ENCODE data around the gene DSTN. TPM values are rescaled to one million over a fixed set of nuclear protein-coding genes. Genes with fewer than 3 reads are reported as not detected.

DSTN gene
- total and polyA plus RNA-seq, 2 of the 4 experiments (the other 2 are of a cell fraction): 221 to 269 TPM

- H3K36me3 ChIP-seq (ENCODE audit: control insufficient read depth, insufficient read depth, low read length): peaks cover 95% of the 10 kb centered on the region
- H2BK15ac ChIP-seq (ENCODE audit: low read depth, low read length): no peak overlapping the region
- WGBS, 2 experiments (ENCODE audit: extremely low coverage in 2 of 2, insufficient read length in 1 of 2): 97% methylated on average over 4 of the region's 13 CpGs; no CpG with 5 or more reads in 1 of the 2 experiments
- H3K79me1 ChIP-seq (ENCODE audit: low read depth in 1 of 2, low read length in 2 of 2): peaks cover 49 to 97% of the 10 kb centered on the region in 2 experiments
- no peak overlapping the region for H4K8ac ChIP-seq (ENCODE audit: low read depth in 2 of 2, low read length in 2 of 2)
- no peak overlapping the region for H3K4me3 ChIP-seq (ENCODE audit: insufficient read depth, low read depth, low read length)
- no peak overlapping the region for H2BK20ac ChIP-seq (ENCODE audit: low read depth, low read length)
- no peak overlapping the region for H2AK5ac ChIP-seq (ENCODE audit: low read depth, low read length)
- H3K4ac ChIP-seq (ENCODE audit: low read depth, low read length): no peak overlapping the region
- BruUV-seq (replicated peaks): no TSS peak
- no peaks in the 10 kb centered on the region; the same call in 1 of the 2 replicates for H3K4me1 ChIP-seq (ENCODE audit: control insufficient read depth, insufficient read depth, low read length)
- H2BK5ac ChIP-seq (ENCODE audit: low read depth, low read length, poor library complexity, severe bottlenecking): no peak overlapping the region
- no peak overlapping the region for H2AK9ac ChIP-seq (replicated peaks; ENCODE audit: low read depth, low read length, poor library complexity)
- no peak overlapping the region for H3K23ac ChIP-seq (ENCODE audit: low read depth, low read length)
- no peak overlapping the region for H4K5ac ChIP-seq (ENCODE audit: low read depth, low read length)
- H4K20me1 ChIP-seq (ENCODE audit: insufficient read depth, low read length): peaks cover 98% of the 10 kb centered on the region
- ChIA-PET POLR2A (ENCODE audit: unreplicated experiment) (no interaction called here), CTCF (no interaction called here)
- in situ Hi-C loops (cut with MboI; ENCODE audit: low sequenced_read_pairs): loop anchor here (25.0 kb wide), 1 partner anchor 503 kb away; the partner anchor contains the start of genes KAT14 and PET117
- no peak overlapping the region for H3K56ac ChIP-seq (ENCODE audit: extremely low read depth, insufficient read depth, low read length)
- H3K27me3 ChIP-seq (ENCODE audit: control insufficient read depth, insufficient read depth, low read length): no peaks in the 10 kb centered on the region
- no peak overlapping the region for H2BK120ac ChIP-seq (ENCODE audit: low read depth, low read length)
- no peak overlapping the region for H4K91ac ChIP-seq (ENCODE audit: insufficient read depth, low read depth, low read length)
- intact Hi-C loops (cut with micrococcal nuclease): no loop called here
- no peak for ATAC-seq (ENCODE audit: low read depth)
- no peak for DNase-seq
- dilution Hi-C loops (cut with HindIII; ENCODE audit: low sequenced_read_pairs, unreplicated experiment): no loop called here
- no peak overlapping the region; the same call in 1 of the 2 replicates for H3K27ac ChIP-seq (ENCODE audit: insufficient read depth, low read length)
- H2AFZ ChIP-seq (replicated peaks; ENCODE audit: low read length, poor library complexity): no peak overlapping the region
- no peaks in the 10 kb centered on the region for H3K9me3 ChIP-seq (ENCODE audit: control insufficient read depth, insufficient read depth, low read length)
- H3K9ac ChIP-seq (ENCODE audit: low read depth, low read length): no peak overlapping the region
- no peak overlapping the region for H3K4me2 ChIP-seq (ENCODE audit: low read depth, low read length)
- no peak overlapping the region for H3K18ac ChIP-seq (ENCODE audit: low read depth, low read length)
- no peak overlapping the region for H3K14ac ChIP-seq (replicated peaks; ENCODE audit: low read depth, low read length)
- TF ChIP-seq BHLHE40 (IDR thresholded peaks at IDR 0.05; ENCODE audit: low read depth, low read length) (no peak), POLR2A (IDR thresholded peaks at IDR 0.05; ENCODE audit: low read depth, low read length) (no peak), RCOR1 (IDR thresholded peaks at IDR 0.05; ENCODE audit: insufficient replicate concordance, low read length) (no peak), RFX5 (IDR thresholded peaks at IDR 0.05; ENCODE audit: low read depth, low read length) (no peak), CHD1 (IDR thresholded peaks at IDR 0.05; ENCODE audit: low read depth, low read length) (no peak), USF2 (IDR thresholded peaks at IDR 0.05; ENCODE audit: low read depth, low read length) (no peak), SMC3 (IDR thresholded peaks at IDR 0.05; ENCODE audit: low read depth, low read length) (no peak), MAFK (IDR thresholded peaks at IDR 0.05; ENCODE audit: low read depth, low read length) (no peak), CEBPB (IDR thresholded peaks at IDR 0.05; ENCODE audit: low read depth, low read length) (no peak), RAD21 (IDR thresholded peaks at IDR 0.05; ENCODE audit: low read length) (no peak), CTCF (conservative IDR thresholded peaks at IDR 0.05; ENCODE audit: low read depth, low read length) (no peak), MAZ (IDR thresholded peaks at IDR 0.05; ENCODE audit: borderline replicate concordance, low read depth, low read length) (no peak)
- no peaks in the 10 kb centered on the region for H3K9me1 ChIP-seq (ENCODE audit: insufficient read depth, low read length)
Measured at GRCh38 chr20:17634661-17635331, 64.9 kb downstream of the DSTN start.
